OCI-LY1 (cell line): ENCODE results near the gene DDX53.

Experiments
- EZH2 ChIP-seq: fragments of 200-600 bp; sonication (generic), shearing (Covaris generic); IDR thresholded peaks from 2 replicates; pipeline ENCODE4 v1.8.0; 2017; ENCODE audit warnings: borderline replicate concordance, mixed run types, mild to moderate bottlenecking, antibody characterized with exemption, low read length, moderate library complexity, mixed read lengths
- TF ChIP-seq, protein P1 (sequence below): fragments of 200-600 bp; sonication (generic), shearing (Covaris generic); IDR thresholded peaks from 2 replicates; pipeline ENCODE4 v1.5.1; 2017; ENCODE audit warnings: mild to moderate bottlenecking, antibody characterized with exemption, low read length, moderate library complexity, mixed read lengths

DNA sequence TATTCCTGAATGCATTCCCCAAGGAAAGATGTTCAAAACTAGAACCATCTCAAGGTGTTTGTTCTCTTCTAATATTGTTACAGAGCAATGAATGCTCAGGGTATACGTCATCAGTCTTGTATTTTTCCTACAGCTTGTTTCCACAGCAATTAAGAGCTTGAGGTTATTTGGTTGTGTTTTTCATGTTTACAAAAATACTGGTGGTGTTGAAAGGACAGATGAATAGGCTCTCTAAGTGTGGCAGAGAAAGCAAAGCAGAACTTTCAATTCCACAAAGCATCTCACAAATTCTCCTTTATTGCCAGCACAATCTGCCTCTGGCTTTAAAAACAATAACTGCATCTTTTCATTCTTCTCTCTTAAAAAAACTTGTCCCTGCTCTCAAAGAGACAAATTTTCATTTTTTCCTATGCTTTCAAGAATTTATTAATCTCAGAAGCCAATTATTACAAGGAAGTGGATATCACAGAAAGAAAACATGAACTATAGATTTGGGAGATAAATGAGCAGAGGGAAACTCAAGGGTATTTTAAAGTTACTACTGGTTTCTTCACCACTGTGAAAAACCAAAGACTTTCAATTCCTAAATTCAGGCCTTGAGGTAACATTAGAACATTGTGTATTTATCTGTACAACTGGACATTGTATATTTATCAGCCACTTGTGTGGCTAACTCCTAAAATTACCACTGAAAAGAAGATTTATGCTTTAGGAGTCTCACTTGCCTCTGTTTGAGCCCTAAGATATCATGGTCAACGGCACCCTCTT lies 49.2 kb downstream of the DDX53 start:
- TF ChIP-seq, protein P1, sequence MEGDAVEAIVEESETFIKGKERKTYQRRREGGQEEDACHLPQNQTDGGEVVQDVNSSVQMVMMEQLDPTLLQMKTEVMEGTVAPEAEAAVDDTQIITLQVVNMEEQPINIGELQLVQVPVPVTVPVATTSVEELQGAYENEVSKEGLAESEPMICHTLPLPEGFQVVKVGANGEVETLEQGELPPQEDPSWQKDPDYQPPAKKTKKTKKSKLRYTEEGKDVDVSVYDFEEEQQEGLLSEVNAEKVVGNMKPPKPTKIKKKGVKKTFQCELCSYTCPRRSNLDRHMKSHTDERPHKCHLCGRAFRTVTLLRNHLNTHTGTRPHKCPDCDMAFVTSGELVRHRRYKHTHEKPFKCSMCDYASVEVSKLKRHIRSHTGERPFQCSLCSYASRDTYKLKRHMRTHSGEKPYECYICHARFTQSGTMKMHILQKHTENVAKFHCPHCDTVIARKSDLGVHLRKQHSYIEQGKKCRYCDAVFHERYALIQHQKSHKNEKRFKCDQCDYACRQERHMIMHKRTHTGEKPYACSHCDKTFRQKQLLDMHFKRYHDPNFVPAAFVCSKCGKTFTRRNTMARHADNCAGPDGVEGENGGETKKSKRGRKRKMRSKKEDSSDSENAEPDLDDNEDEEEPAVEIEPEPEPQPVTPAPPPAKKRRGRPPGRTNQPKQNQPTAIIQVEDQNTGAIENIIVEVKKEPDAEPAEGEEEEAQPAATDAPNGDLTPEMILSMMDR = no peak
- no peak for TF ChIP-seq EZH2
